ENCODE data around the gene TTLL10.

DNA sequence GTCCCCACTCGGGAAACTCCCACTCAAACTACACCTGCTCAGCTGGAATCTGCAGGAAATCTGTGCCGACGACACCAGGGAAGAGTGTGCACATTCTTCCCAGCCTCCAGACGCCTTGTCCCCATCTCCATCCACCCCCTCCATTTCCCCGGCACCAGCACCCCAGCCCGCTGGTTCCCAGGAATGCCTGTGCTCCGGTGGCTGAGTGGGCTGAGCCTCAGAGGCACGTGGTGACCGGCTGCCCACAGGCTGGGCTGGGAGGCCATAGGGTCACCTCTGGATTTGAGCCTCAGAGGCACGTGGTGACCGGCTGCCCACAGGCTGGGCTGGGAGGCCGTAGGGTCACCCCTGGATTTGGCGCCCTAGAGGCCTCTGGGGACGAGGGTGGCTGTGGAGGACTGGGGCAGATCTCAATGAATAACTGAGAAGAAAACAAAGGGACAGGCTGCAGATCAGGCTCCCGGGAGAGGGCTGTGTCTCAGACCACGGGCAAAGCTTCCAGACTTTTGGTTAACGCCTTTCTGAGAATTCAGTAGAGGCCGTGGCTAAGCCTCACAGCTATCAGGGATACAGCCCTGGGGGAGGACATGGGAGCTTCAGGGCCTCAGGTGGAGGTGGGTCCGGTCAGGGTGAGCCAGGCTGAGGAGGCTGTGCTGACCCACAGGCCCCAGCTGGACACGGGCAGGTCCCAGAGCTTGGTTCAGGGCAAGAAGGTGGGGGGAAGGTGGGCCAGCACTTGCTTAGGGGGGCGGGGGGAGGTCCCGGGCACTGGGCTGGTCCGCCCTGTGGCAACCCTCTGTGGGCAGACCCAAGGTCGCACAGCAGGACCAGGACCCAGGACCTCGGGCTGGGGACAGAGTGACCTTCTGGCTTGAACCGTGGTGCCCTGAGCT is 17.3 kb upstream of the TTLL10 start:
- TF ChIP-seq POLR2A (IDR thresholded peaks at IDR 0.05; ENCODE audit: control extremely low read depth in 1 of 2, low read depth in 2 of 2, low read length in 2 of 2) (no peak), CEBPB (IDR thresholded peaks at IDR 0.05; ENCODE audit: low read depth, low read length) (no peak), HDAC6 (IDR thresholded peaks at IDR 0.05; ENCODE audit: low read depth, low read length) (no peak), EGR1 (IDR thresholded peaks at IDR 0.05; ENCODE audit: borderline replicate concordance, low read depth, low read length) (no peak), SUZ12 (IDR thresholded peaks at IDR 0.05; ENCODE audit: low read length) (no peak), EP300 (IDR thresholded peaks at IDR 0.05; ENCODE audit: borderline replicate concordance in 1 of 2, low read depth in 2 of 2, low read length in 2 of 2) (no peak), SIX5 (IDR thresholded peaks at IDR 0.05; ENCODE audit: low read depth, low read length) (no peak), ASH2L (IDR thresholded peaks at IDR 0.05; ENCODE audit: low read length) (no peak), EZH2 (IDR thresholded peaks at IDR 0.05; ENCODE audit: low read depth, low read length, severe bottlenecking) (no peak), CBX5 (IDR thresholded peaks at IDR 0.05; ENCODE audit: low read depth, low read length) (no peak)
- TF ChIP-seq, protein P1, sequence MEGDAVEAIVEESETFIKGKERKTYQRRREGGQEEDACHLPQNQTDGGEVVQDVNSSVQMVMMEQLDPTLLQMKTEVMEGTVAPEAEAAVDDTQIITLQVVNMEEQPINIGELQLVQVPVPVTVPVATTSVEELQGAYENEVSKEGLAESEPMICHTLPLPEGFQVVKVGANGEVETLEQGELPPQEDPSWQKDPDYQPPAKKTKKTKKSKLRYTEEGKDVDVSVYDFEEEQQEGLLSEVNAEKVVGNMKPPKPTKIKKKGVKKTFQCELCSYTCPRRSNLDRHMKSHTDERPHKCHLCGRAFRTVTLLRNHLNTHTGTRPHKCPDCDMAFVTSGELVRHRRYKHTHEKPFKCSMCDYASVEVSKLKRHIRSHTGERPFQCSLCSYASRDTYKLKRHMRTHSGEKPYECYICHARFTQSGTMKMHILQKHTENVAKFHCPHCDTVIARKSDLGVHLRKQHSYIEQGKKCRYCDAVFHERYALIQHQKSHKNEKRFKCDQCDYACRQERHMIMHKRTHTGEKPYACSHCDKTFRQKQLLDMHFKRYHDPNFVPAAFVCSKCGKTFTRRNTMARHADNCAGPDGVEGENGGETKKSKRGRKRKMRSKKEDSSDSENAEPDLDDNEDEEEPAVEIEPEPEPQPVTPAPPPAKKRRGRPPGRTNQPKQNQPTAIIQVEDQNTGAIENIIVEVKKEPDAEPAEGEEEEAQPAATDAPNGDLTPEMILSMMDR (IDR thresholded peaks at IDR 0.05; ENCODE audit: control extremely low read depth in 1 of 3, insufficient read depth in 1 of 3, low read depth in 1 of 3, low read length in 3 of 3) = no peak
- TF ChIP-seq, protein P2, sequence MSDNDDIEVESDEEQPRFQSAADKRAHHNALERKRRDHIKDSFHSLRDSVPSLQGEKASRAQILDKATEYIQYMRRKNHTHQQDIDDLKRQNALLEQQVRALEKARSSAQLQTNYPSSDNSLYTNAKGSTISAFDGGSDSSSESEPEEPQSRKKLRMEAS (IDR thresholded peaks at IDR 0.05) = no peak

Measured in H1 (cell line).